Measurements from ENCODE around the gene C17orf114.

C17orf114 gene

DNA sequence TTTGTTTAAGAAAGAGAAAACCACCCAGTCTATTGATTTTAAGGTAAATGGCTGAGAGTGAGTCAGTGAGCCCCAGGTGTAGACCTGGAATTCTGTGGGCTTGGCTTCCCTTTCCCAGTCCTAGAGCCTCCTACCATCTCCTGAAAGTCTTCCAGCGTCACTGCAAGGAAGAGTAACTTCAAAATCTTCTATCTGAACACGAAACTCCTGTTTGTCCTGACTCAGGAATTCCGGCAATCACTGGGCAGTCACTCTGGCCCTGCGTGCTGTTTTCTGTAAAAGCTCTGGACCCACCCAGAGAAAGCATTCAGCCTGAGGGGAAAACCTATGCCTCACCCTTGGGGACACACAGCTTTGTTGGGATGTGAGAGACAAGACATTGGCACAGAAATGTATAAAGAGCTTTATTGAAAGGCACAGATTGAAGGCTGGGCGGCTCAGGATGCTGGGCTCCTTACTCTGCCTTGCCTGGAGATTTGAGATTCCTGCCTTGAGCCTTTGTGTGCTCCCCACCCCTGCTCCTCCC, 46.9 kb upstream of the C17orf114 start:
- Histone ChIP-seq H3K4me3 (peak overlapping the region; percentile 32; the same call in 1 of the 2 replicates), H3K4me2 (peak overlapping the region; percentile 70), H3K27me3 (ENCODE audit: insufficient read depth, low read depth) (no peaks in the 10 kb centered on the region), H3K4me1 (replicated peaks; ENCODE audit: insufficient read depth) (peaks cover 63% of the 10 kb centered on the region), H3K9me2 (ENCODE audit: insufficient read depth) (no peaks in the 10 kb centered on the region), H3F3A (ENCODE audit: insufficient read depth, low read depth) (peaks cover 62% of the 10 kb centered on the region), H4K20me1 (ENCODE audit: insufficient read depth) (0 out of 2 replicates have a peak, but pooled peaks cover 4% of the 10 kb centered on the region), H3K9me3 (ENCODE audit: insufficient read depth, low read depth) (no peaks in the 10 kb centered on the region), H3K27ac (peak overlapping the region; percentile 94), H3K79me2 (ENCODE audit: low read depth) (peaks cover 78% of the 10 kb centered on the region), H2AFZ (no peak overlapping the region), H3K36me3 (ENCODE audit: low read depth) (no peaks in the 10 kb centered on the region)
- intact Hi-C loops (cut with micrococcal nuclease; ENCODE audit: unreplicated experiment) = loop anchor here (1.0 to 5.0 kb wide), 2 partner anchors 15 to 52 kb away; partner anchors contain the start of gene PSMB6
- no TSS peak for BruUV-seq (replicated peaks)
- DNase-seq = peak; percentile 92 to 99
- TF ChIP-seq EZH2 (IDR thresholded peaks at IDR 0.05; ENCODE audit: low read depth) = no peak
- TF ChIP-seq, protein P1, sequence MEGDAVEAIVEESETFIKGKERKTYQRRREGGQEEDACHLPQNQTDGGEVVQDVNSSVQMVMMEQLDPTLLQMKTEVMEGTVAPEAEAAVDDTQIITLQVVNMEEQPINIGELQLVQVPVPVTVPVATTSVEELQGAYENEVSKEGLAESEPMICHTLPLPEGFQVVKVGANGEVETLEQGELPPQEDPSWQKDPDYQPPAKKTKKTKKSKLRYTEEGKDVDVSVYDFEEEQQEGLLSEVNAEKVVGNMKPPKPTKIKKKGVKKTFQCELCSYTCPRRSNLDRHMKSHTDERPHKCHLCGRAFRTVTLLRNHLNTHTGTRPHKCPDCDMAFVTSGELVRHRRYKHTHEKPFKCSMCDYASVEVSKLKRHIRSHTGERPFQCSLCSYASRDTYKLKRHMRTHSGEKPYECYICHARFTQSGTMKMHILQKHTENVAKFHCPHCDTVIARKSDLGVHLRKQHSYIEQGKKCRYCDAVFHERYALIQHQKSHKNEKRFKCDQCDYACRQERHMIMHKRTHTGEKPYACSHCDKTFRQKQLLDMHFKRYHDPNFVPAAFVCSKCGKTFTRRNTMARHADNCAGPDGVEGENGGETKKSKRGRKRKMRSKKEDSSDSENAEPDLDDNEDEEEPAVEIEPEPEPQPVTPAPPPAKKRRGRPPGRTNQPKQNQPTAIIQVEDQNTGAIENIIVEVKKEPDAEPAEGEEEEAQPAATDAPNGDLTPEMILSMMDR (conservative IDR thresholded peaks at IDR 0.05) = no peak
- CTCF ChIA-PET = interaction anchor here (0.6 to 1.7 kb wide), 3 partner anchors 9 to 352 kb away, joined by 3 to 7 read pairs (median 4); no protein-coding TSS in a partner anchor
- POLR2A ChIA-PET (ENCODE audit: unreplicated experiment) = interaction anchor here (0.5 to 0.9 kb wide), 3 partner anchors 42 to 1887 kb away, joined by 3 to 6 read pairs (median 3); partner anchors contain the start of gene PLD2

DNA sequence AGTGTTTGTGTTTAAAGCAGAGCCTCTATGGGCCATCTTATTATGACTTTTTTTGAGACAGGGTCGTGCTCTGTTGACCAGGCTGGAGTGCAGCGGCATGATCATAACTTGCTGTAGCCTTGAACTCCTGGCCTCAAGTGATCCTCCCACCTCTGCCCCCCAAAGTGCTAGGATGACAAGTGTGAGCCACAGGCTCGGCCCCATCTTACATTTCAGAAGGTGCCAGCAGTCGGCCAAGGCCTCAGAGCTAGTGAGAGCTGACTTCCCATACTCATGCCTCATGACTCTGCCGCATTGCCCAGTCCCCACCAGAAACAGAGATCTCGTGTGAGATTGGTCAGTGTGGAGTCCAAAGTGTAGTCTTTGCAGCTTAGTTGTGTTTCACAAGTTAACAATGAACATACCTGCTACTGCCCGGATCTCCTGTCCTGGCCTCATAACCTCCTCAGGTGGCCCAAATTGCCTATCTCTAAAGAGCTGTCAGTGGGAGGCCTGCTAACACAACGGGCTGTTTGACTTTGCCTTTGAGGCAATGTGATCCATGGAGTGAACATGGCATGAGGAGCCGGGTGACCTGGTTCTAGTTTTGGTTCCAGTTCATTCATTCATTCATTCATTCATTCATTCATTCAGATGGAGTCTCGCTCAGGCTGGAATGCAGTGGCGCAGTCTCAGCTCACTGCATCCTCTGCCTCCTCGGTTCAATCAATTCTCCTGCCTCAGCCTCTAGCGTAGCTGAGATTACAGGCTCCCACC, 44.7 kb upstream of the C17orf114 start:
- Histone ChIP-seq H3K4me3 (no peak overlapping the region), H3K4me2 (peak overlapping the region; percentile 70), H3F3A (ENCODE audit: insufficient read depth, low read depth) (peaks cover 56% of the 10 kb centered on the region), H3K4me1 (replicated peaks; ENCODE audit: insufficient read depth) (peaks cover 57% of the 10 kb centered on the region), H4K20me1 (ENCODE audit: insufficient read depth) (0 out of 2 replicates have a peak, but pooled peaks cover 4% of the 10 kb centered on the region), H3K36me3 (ENCODE audit: low read depth) (no peaks in the 10 kb centered on the region), H3K9me2 (ENCODE audit: insufficient read depth) (no peaks in the 10 kb centered on the region), H2AFZ (no peak overlapping the region), H3K27me3 (ENCODE audit: insufficient read depth, low read depth) (no peaks in the 10 kb centered on the region), H3K9me3 (ENCODE audit: insufficient read depth, low read depth) (no peaks in the 10 kb centered on the region), H3K27ac (peak overlapping the region; percentile 94), H3K79me2 (ENCODE audit: low read depth) (peaks cover 86% of the 10 kb centered on the region)
- no TSS peak for BruUV-seq (replicated peaks)
- POLR2A ChIA-PET (ENCODE audit: unreplicated experiment) = interaction anchor here (0.6 kb wide), 2 partner anchors 37 to 121 kb away, joined by 3 to 5 read pairs; partner anchors contain the start of gene SPAG7
- TF ChIP-seq EZH2 (IDR thresholded peaks at IDR 0.05; ENCODE audit: low read depth) = no peak
- TF ChIP-seq, protein P1 (conservative IDR thresholded peaks at IDR 0.05) = no peak
- no peak for DNase-seq
- CTCF ChIA-PET = no interaction called here
- intact Hi-C loops (cut with micrococcal nuclease; ENCODE audit: unreplicated experiment) = loop anchor here (5.0 kb wide), 1 partner anchor 50 kb away; the partner anchor contains the start of gene PSMB6

DNA sequence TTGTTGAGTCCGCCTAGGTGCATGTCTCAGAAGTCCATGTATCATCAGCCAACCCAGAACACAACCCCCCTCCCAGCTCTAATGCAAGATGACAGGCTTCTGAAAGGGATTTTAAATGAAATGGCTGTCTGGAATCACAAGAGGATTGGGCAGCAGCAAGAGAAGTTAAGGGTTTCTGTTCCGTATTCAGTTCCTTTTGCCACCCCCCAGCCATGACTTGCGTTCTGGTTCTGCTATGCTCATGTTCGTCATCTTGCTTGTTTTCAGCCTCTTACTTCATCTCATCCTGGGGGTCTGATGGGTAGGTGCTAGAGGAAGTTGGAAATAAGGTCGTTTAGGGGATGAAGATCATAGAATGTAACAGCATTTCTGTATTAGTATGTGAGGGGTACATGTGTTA, 43.0 kb upstream of the C17orf114 start:
- H2AFZ ChIP-seq = no peak overlapping the region
- H3K4me2 ChIP-seq = no peak overlapping the region
- TF ChIP-seq, protein P1 (conservative IDR thresholded peaks at IDR 0.05) = no peak
- no peak for TF ChIP-seq EZH2 (IDR thresholded peaks at IDR 0.05; ENCODE audit: low read depth)
- H3K27ac ChIP-seq = no peak overlapping the region
- 0 out of 2 replicates have a peak, but pooled peaks cover 4% of the 10 kb centered on the region for H4K20me1 ChIP-seq (ENCODE audit: insufficient read depth)
- H3K9me3 ChIP-seq (ENCODE audit: insufficient read depth, low read depth) = no peaks in the 10 kb centered on the region
- peaks cover 43% of the 10 kb centered on the region for H3F3A ChIP-seq (ENCODE audit: insufficient read depth, low read depth)
- no peak for DNase-seq
- H3K36me3 ChIP-seq (ENCODE audit: low read depth) = no peaks in the 10 kb centered on the region
- no TSS peak for BruUV-seq (replicated peaks)
- peaks cover 41% of the 10 kb centered on the region for H3K4me1 ChIP-seq (replicated peaks; ENCODE audit: insufficient read depth)
- POLR2A ChIA-PET (ENCODE audit: unreplicated experiment) = interaction anchor here (0.6 kb wide), 1 partner anchor 89 kb away, joined by 3 read pairs; no protein-coding TSS in a partner anchor
- intact Hi-C loops (cut with micrococcal nuclease; ENCODE audit: unreplicated experiment) = loop anchor here (5.0 kb wide), 1 partner anchor 48 kb away; the partner anchor contains the start of gene PSMB6
- no peaks in the 10 kb centered on the region for H3K27me3 ChIP-seq (ENCODE audit: insufficient read depth, low read depth)
- H3K9me2 ChIP-seq (ENCODE audit: insufficient read depth) = no peaks in the 10 kb centered on the region
- peaks cover 86% of the 10 kb centered on the region for H3K79me2 ChIP-seq (ENCODE audit: low read depth)
- CTCF ChIA-PET = no interaction called here
- no peak overlapping the region for H3K4me3 ChIP-seq

Data from PC-9 (cell line).